OCI-LY3 (cell line): Measurements from ENCODE around the gene CHD6.

Experiments
- EZH2phosphoT487 ChIP-seq: fragments of 200-600 bp; shearing (Covaris generic); IDR thresholded peaks from 2 replicates; pipeline ENCODE4 v1.6.1; 2018; ENCODE audit warnings: antibody characterized with exemption, mixed run types, low read depth
- TF ChIP-seq, protein P1 (sequence below): fragments of 200-600, 300-600 bp; sonication (generic); IDR thresholded peaks from 2 replicates; pipeline ENCODE4 v1.5.1; 2014; ENCODE audit warnings: antibody characterized with exemption, low read length, low read depth

GRCh38 chr20:41639630-41640029 lies 21.5 kb upstream of the CHD6 start:
- TF ChIP-seq, protein P1, sequence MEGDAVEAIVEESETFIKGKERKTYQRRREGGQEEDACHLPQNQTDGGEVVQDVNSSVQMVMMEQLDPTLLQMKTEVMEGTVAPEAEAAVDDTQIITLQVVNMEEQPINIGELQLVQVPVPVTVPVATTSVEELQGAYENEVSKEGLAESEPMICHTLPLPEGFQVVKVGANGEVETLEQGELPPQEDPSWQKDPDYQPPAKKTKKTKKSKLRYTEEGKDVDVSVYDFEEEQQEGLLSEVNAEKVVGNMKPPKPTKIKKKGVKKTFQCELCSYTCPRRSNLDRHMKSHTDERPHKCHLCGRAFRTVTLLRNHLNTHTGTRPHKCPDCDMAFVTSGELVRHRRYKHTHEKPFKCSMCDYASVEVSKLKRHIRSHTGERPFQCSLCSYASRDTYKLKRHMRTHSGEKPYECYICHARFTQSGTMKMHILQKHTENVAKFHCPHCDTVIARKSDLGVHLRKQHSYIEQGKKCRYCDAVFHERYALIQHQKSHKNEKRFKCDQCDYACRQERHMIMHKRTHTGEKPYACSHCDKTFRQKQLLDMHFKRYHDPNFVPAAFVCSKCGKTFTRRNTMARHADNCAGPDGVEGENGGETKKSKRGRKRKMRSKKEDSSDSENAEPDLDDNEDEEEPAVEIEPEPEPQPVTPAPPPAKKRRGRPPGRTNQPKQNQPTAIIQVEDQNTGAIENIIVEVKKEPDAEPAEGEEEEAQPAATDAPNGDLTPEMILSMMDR, result no peak
- TF ChIP-seq EZH2phosphoT487, result no peak
